ENCODE data around the gene VPS13C.
A peak's percentile ranks its signal among the peaks of the same experiment; 100 is the strongest.

VPS13C gene

DNA sequence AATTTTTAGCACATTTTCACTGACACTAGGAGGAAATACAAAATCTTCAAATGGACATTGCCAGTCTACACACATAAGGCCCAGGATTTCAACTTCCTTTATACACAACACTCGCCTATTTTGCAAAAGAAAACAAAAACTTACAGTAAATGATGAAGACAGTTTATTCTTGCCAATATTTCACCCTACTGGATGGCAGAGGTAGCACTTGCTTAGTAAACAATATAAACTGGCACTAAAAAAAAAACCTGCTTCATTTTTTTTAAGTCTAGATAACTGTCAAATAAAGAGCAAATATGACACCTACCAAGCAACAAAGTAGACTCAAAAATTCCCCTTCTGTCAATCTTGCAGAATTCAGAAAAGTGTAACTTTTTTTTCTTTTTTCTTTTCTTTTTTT is 204.0 kb downstream of the VPS13C start:
- no peak for DNase-seq (ENCODE audit: low read depth)

DNA sequence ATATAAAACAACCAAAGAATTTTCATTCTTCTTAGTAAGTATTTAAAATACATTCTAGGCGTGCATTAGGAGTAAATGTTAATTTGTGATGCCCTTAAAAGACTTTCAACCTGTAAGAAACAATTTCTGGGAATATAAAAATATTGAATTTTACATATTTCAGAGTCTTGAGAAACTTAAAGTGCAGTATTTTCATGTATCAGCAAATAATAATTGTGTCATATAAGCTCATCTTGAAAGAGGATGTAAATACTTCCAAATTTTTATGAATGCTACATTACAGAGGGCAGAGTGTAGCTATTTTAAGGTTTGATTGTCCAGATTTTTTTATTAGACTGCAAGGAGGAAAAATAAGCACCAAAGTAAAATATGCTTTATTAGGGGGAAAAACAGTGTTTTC is 207.1 kb downstream of the VPS13C start:
- DNase-seq (ENCODE audit: low read depth) = no peak

DNA sequence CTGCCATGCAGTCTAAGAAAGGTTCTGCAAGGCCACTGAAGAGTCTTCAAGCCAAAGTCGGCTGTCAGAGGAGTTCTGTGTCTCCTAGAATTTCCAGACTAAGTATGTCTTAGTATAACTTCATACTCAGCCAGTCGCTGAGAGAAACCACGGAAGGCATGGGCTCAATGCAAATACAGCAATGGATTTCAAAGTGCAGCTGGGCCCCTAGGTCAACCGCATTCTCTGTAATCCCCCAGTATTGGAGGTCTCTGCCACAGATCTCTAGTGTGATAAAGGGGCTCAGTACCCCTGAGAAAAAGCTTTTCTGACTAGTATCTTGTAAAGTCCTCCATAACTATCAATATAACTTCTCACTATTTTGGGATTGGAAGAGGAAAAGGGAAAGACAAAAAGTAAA is 208.3 kb downstream of the VPS13C start:
- DNase-seq (ENCODE audit: low read depth) = no peak

- no peak for DNase-seq (ENCODE audit: low read depth)
Observed at GRCh38 chr15:61849447-61849846, 210.8 kb downstream of the VPS13C start.

- no peak for DNase-seq (ENCODE audit: low read depth)
Observed at GRCh38 chr15:61841466-61841865, 218.8 kb downstream of the VPS13C start.

- no peak for DNase-seq (ENCODE audit: low read depth)
Observed at GRCh38 chr15:61840090-61840489, 220.2 kb downstream of the VPS13C start.

- DNase-seq (ENCODE audit: low read depth) = no peak
Observed at GRCh38 chr15:61839546-61839945, 220.7 kb downstream of the VPS13C start.

- DNase-seq (ENCODE audit: low read depth) = peak; percentile 33
Observed at GRCh38 chr15:61835496-61836106, 224.6 kb downstream of the VPS13C start.

GRCh38 chr15:61835029-61835428 is 225.2 kb downstream of the VPS13C start:
- DNase-seq (ENCODE audit: low read depth) = no peak

DNA sequence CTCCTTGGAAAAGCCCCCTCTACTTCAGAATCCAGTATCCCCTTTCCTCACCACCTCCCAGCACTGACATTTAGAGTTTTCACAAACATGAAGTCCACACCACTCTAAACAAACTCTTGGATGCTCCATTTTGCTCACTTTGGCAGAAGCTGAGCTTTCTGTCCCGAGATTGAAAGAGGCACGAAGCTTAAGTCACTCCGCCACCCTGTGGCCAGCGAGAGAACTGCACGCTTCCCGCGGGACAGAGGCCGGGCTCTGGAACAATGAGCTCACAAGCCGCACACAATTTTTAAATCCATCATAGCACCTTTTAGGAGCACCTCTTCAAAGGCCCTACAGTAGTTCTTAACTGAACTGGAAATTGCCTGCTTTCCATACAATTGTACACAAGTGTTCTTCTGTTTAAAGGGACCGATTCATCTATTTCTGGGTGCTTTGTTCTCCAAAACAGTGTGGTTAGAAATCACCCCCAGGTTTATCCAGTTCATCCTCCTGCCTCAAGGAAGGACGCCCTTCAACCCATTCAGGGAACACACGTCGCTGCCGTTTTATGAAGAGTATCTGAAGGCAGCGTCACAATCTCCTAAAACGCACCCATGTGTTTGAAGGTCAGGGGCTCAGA is 226.1 kb downstream of the VPS13C start:
- DNase-seq (ENCODE audit: low read depth) = peak; percentile 55

- no peak for DNase-seq (ENCODE audit: low read depth)
Observed at GRCh38 chr15:61832223-61832622, 228.0 kb downstream of the VPS13C start.

DNA sequence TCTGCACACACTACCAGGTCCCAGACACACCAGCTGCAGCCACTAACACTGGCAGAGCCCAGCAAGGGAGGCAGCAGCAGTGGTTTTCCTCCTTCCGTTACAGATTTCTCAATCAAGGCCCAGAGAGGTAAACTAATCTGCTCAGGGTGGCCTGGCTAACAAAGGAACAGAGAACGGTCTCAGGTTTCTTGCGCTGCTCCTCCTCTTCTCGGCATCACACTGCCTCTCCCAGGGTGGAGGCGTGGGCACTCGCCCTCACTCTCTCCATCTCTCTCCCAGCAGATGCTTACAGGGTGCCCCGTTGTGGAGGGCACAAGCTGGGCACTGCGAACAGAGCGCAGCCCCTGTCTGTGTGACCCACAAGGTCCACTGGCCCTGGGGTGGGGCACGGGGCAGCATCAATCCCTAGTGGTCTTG is 228.7 kb downstream of the VPS13C start:
- DNase-seq (ENCODE audit: low read depth) = no peak

GRCh38 chr15:61830536-61831330 is 229.5 kb downstream of the VPS13C start:
- no peak for DNase-seq (ENCODE audit: low read depth)

DNA sequence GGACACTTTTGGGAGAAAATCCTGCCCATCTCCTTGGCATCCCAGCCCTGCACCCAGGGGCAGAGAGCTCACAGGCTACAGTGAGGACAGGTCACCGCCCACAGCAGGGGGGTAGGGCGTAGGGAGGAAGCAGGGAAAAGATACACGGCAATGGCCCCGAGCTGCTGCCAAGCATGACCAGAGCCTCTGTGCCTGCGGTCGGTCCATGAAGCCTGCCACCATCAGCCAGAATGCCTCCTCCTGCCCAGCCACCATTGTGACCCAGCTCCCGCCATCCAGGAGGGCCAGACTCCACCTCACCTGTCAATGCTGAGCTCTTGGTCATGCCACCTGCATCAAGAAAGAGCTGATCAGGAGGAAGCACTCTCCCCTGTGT is 230.7 kb downstream of the VPS13C start:
- no peak for DNase-seq (ENCODE audit: low read depth)

DNA sequence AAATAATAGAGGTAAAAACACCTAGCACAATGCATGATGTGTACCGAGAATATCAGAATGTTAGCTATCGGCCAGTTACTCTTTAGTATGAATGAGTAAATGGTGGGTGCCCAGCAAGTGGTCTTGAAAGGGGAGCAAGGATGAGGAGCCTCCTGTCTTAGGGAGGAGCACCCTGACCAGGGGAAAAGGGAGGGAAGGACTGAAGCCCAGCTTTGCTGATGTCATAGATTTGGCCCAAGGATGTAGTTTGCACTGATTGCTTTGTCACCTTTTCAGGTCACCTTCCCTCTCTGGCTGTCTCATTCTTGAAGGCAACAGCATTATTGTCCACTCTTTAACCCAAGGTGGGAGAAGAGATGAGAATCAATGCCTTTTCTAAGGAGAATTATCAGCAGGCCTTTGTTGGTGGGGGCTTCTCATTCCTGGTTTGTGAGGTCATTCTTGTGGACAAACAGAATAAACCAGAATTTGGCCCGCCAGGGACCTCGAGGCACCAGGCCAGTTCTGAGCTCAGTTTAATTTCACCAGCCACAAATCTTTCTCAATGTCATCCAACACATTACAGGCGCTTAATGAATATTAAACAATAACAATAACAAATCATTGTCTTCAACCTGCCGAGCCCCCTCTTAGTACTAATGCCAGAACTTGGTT is 231.3 kb downstream of the VPS13C start:
- no peak for DNase-seq (ENCODE audit: low read depth)

DNA sequence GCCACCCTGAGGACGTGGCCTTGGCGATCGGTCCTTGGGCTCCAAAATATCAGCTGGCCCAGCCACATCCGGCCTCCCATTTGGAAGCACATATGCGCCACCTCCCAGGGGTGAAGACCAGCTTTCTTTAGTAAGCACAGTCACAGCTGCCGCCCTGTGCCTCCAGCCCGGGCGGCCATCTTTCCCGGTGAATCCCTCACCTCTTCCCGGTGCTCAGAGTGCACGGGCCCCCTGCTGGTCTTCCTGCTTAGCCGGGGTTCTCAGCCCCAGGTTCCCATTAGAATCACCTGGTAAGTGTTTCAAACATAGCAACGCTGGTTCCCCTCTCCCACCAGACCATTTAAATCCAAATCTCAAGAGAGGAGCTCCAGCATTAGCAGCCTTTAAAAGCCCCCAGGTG is 232.2 kb downstream of the VPS13C start:
- no peak for DNase-seq (ENCODE audit: low read depth)

DNA sequence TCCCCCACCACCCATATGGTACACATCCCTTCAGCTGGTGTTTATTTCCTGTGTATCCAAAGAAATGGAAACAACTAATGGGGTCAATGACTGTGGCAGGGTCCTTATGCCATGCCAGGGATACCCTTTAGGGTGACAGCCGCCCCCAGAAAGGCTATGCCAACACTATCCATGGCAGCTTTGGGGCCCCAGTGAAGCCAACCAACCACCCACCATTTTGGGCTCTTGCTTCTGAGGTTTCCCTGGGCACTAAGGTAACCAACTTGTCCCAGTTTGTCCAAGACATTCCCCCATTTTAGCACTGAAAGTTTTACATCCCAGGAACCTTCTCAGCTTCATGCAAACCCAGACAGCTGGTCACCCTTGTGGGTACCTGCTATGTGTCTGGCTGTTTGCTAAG is 233.1 kb downstream of the VPS13C start:
- no peak for DNase-seq (ENCODE audit: low read depth)

DNA sequence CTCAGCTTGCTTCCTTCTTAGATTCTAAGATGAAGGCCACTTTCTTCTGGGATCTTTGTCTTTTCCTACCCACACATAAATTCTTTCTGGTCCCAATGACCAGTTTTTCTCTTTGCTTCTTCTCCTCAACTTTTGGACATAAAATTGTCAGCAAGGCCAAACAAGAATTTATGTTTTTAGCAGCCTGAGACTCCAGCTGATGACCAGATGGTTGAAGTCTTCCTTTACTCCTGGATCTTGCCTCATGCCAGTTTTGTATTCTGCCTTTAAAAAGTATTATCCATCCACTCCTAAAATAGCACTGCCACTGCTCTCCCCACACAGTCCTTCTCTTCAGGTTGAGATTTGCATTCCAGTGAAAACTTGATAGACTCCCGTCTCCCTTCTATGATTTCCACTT is 236.0 kb downstream of the VPS13C start:
- DNase-seq (ENCODE audit: low read depth) = no peak

DNA sequence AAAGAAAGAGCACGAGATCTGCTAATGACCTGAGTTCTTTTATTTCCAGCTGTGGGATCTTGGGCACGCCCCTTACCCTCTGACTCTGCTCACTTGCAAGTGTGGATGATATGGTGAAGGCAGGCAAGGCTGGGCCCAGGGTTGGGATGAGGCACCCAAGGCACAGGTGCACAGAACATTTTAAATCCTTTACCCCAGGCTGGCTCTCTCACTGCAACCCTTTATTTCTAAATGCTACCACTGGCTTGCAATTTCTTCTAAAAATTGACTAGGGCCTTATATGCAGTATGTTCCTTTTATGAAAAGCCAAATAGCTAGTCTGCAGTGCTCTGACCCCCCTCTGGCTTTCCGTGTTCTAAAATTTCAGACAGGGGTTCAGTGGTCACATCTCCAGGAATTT is 237.7 kb downstream of the VPS13C start:
- no peak for DNase-seq (ENCODE audit: low read depth)

- no peak for DNase-seq (ENCODE audit: low read depth)
Observed at GRCh38 chr15:61820951-61821350, 239.3 kb downstream of the VPS13C start.

- DNase-seq (ENCODE audit: low read depth) = no peak
Observed at GRCh38 chr15:61820212-61820611, 240.0 kb downstream of the VPS13C start.

DNA sequence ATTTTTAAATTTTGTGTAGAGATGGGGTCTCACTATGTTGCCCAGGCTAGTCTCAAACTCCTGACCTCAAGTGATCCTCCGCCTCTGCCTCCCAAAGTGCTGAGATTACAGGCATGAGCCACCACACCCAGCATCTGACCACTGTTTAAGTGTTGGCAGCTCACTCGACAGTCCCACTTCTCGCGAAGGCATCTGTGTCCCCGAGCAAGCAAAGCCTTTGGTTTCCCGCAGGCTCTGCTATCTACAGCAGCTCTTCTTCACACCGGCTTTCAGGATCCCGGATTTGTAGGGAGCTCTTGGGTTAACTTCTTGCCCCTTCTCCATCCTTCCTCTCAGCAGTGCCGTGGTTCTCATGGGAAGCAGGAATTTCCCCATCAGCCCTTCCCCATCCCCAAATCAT is 240.9 kb downstream of the VPS13C start:
- no peak for DNase-seq (ENCODE audit: low read depth)

- no peak for DNase-seq (ENCODE audit: low read depth)
Observed at GRCh38 chr15:61818801-61819200, 241.4 kb downstream of the VPS13C start.
